ENCODE measurements around the gene MRPL12.

DNA sequence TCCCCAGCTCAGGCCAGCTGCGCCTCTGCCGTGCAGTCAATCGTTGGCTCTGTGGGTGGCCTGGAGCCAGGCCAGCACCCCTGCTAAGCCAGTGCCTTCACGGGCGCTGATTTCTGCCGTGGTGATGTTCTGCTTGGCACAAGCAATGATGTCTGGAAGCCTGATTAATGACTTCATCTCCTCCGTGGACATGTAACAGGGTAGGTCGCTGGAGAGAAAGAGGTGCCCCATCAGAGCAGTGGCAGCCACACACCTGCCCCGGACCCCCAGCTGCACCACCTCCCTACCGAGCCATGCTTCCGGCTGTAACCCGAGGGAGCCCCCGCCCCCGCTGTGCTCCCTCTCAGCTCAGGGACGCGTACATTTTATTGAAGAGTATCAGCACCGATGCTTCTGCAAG lies 21.5 kb upstream of the MRPL12 start:
- TF ChIP-seq, protein P1, sequence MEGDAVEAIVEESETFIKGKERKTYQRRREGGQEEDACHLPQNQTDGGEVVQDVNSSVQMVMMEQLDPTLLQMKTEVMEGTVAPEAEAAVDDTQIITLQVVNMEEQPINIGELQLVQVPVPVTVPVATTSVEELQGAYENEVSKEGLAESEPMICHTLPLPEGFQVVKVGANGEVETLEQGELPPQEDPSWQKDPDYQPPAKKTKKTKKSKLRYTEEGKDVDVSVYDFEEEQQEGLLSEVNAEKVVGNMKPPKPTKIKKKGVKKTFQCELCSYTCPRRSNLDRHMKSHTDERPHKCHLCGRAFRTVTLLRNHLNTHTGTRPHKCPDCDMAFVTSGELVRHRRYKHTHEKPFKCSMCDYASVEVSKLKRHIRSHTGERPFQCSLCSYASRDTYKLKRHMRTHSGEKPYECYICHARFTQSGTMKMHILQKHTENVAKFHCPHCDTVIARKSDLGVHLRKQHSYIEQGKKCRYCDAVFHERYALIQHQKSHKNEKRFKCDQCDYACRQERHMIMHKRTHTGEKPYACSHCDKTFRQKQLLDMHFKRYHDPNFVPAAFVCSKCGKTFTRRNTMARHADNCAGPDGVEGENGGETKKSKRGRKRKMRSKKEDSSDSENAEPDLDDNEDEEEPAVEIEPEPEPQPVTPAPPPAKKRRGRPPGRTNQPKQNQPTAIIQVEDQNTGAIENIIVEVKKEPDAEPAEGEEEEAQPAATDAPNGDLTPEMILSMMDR (conservative IDR thresholded peaks at IDR 0.05; ENCODE audit: low read depth, low read length): no peak
- TF ChIP-seq EZH2 (IDR thresholded peaks at IDR 0.05; ENCODE audit: low read length, unreplicated experiment) (no peak), EZH2phosphoT487 (IDR thresholded peaks at IDR 0.05; ENCODE audit: borderline replicate concordance, low read length) (no peak)

Data from PC-3 (cell line).